Measurements from ENCODE around the gene KRT2.

GRCh38 chr12:52670961-52671360 is 18.9 kb upstream of the KRT2 start:
- TF ChIP-seq CTCF (IDR thresholded peaks at IDR 0.05) (no peak), EZH2 (IDR thresholded peaks at IDR 0.05; ENCODE audit: borderline replicate concordance, insufficient read depth, low read depth, low read length, poor library complexity, severe bottlenecking) (no peak)

Measured in B cell (primary cell).